Nephron (organoid): ENCODE measurements around the gene KLHDC10.
"Not testable (repeated sequence)": the region's sequence is repeated elsewhere in the genome, so short reads cannot be mapped to it uniquely, and the experiment has no call there.

Source experiments
- H3K27ac Mint-ChIP-seq, 3 experiments: 2 replicates each; pipeline ENCODE4 v1.8.0; 2020; ENCODE audit warnings: mixed read lengths in 3 of 3, mild to moderate bottlenecking in 2 of 3, moderate library complexity in 1 of 3
- H3K27me3 Mint-ChIP-seq: 2 replicates; pipeline ENCODE4 v1.8.0; 2021; ENCODE audit warnings: low read depth, mild to moderate bottlenecking, moderate library complexity, mixed read lengths
- H3K36me3 Mint-ChIP-seq: 2 replicates; pipeline ENCODE4 v1.8.0; 2020; ENCODE audit warnings: low read depth, mixed read lengths
- H3K4me1 Mint-ChIP-seq: 2 replicates; pipeline ENCODE4 v1.8.0; 2020; ENCODE audit warnings: mixed read lengths
- H3K4me3 Mint-ChIP-seq, 3 experiments: 2 replicates each; pipeline ENCODE4 v1.8.0; 2020; ENCODE audit warnings: mild to moderate bottlenecking in 3 of 3, mixed read lengths in 3 of 3, moderate library complexity in 2 of 3
- H3K9me3 Mint-ChIP-seq: 2 replicates; pipeline ENCODE4 v1.8.0; 2020; ENCODE audit warnings: mixed read lengths
- TF ChIP-seq, protein P1 (sequence below), 3 experiments: fragments of 200-600 bp; sonication (generic); IDR thresholded peaks; one replicate each; pipeline ENCODE4 v1.5.0; 2021; ENCODE audit warnings: antibody characterized with exemption in 3 of 3; ENCODE audit not compliant: unreplicated experiment in 3 of 3

The KLHDC10 gene

GRCh38 chr7:130032698-130033097 is 37.6 kb upstream of the KLHDC10 start:
- H3K9me3 Mint-ChIP-seq, result no peaks in the 10 kb centered on the region
- no peak overlapping the region for H3K27ac Mint-ChIP-seq
- H3K4me1 Mint-ChIP-seq, result no peaks in the 10 kb centered on the region
- H3K4me3 Mint-ChIP-seq, result no peak overlapping the region
- no peaks in the 10 kb centered on the region for H3K27me3 Mint-ChIP-seq
- peaks cover 54% of the 10 kb centered on the region for H3K36me3 Mint-ChIP-seq
- TF ChIP-seq, protein P1, sequence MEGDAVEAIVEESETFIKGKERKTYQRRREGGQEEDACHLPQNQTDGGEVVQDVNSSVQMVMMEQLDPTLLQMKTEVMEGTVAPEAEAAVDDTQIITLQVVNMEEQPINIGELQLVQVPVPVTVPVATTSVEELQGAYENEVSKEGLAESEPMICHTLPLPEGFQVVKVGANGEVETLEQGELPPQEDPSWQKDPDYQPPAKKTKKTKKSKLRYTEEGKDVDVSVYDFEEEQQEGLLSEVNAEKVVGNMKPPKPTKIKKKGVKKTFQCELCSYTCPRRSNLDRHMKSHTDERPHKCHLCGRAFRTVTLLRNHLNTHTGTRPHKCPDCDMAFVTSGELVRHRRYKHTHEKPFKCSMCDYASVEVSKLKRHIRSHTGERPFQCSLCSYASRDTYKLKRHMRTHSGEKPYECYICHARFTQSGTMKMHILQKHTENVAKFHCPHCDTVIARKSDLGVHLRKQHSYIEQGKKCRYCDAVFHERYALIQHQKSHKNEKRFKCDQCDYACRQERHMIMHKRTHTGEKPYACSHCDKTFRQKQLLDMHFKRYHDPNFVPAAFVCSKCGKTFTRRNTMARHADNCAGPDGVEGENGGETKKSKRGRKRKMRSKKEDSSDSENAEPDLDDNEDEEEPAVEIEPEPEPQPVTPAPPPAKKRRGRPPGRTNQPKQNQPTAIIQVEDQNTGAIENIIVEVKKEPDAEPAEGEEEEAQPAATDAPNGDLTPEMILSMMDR (IDR thresholded peaks at IDR 0.05; ENCODE audit: unreplicated experiment in 3 of 3), result no peak

- Mint-ChIP-seq H3K4me3 (no peak overlapping the region), H3K4me1 (no peaks in the 10 kb centered on the region), H3K27ac (no peak overlapping the region), H3K9me3 (no peaks in the 10 kb centered on the region), H3K36me3 (peaks cover 53% of the 10 kb centered on the region), H3K27me3 (no peaks in the 10 kb centered on the region)
- TF ChIP-seq, protein P1 (IDR thresholded peaks at IDR 0.05; ENCODE audit: unreplicated experiment in 3 of 3), result peak; percentile 28 to 45 (median 38)
Observed at GRCh38 chr7:130037703-130038102, 32.6 kb upstream of the KLHDC10 start.

DNA sequence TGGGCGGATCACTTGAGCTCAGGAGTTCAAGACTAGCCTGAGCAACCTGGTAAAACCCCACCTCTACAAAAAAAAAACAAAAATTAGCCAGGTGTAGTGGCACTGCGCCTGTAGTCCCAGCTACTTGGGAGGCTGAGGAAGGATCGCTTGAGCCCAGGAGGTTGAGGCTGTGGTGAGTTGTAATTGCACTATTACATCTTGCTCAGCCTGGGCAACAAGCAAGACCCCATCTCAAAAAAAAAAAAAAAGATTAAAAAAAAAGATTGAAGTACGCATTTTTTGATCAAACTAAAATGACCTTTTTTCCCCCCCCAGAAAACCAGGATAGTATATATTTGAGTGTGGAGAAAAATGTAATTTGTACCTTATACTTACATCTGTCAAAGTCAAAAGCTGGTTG is 29.8 kb upstream of the KLHDC10 start:
- H3K36me3 Mint-ChIP-seq, result peaks cover 65% of the 10 kb centered on the region
- H3K4me1 Mint-ChIP-seq, result no peaks in the 10 kb centered on the region
- TF ChIP-seq, protein P1 (IDR thresholded peaks at IDR 0.05; ENCODE audit: unreplicated experiment in 3 of 3), result no peak
- no peaks in the 10 kb centered on the region for H3K9me3 Mint-ChIP-seq
- H3K27ac Mint-ChIP-seq, result no peak overlapping the region
- no peak overlapping the region for H3K4me3 Mint-ChIP-seq
- H3K27me3 Mint-ChIP-seq, result no peaks in the 10 kb centered on the region

GRCh38 chr7:130047831-130048230 is 22.5 kb upstream of the KLHDC10 start:
- H3K9me3 Mint-ChIP-seq, result no peaks in the 10 kb centered on the region
- peaks cover 29% of the 10 kb centered on the region for H3K4me1 Mint-ChIP-seq
- peak overlapping the region in 1 of 3 experiments; percentile 23 for H3K4me3 Mint-ChIP-seq
- peaks cover 34% of the 10 kb centered on the region for H3K36me3 Mint-ChIP-seq
- no peaks in the 10 kb centered on the region for H3K27me3 Mint-ChIP-seq
- peak overlapping the region in 2 of 3 experiments; percentile 51 to 62 for H3K27ac Mint-ChIP-seq
- TF ChIP-seq, protein P1 (IDR thresholded peaks at IDR 0.05; ENCODE audit: unreplicated experiment in 3 of 3), result no peak

GRCh38 chr7:130048906-130049305 is 21.4 kb upstream of the KLHDC10 start:
- H3K27ac Mint-ChIP-seq, result peak overlapping the region; percentile 49 to 85 (median 79)
- TF ChIP-seq, protein P1 (IDR thresholded peaks at IDR 0.05; ENCODE audit: unreplicated experiment in 3 of 3), result no peak
- no peaks in the 10 kb centered on the region for H3K9me3 Mint-ChIP-seq
- no peaks in the 10 kb centered on the region for H3K27me3 Mint-ChIP-seq
- peaks cover 25% of the 10 kb centered on the region for H3K36me3 Mint-ChIP-seq
- peak overlapping the region; percentile 98 to 100 (median 99) for H3K4me3 Mint-ChIP-seq
- peaks cover 29% of the 10 kb centered on the region for H3K4me1 Mint-ChIP-seq

DNA sequence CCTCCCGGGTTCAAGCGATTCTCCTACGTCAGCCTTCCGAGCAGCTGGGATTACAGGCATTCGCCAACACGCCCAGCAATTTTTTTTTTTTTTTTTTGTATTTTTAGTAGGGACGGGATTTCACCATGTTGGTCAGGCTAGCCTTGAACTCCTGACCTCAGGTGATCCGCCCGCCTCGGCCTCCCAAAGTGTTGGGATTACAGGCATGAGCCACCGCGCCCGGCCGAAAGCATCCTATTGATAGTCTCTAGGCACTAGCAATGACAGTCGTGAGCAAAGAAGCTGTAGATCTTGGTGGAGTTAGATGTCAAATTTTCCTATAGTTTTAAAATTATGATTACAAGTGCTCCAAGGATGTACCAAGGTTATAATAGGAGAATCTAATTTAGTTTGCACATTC is 18.1 kb upstream of the KLHDC10 start:
- H3K4me1 Mint-ChIP-seq, result peaks cover 29% of the 10 kb centered on the region
- H3K36me3 Mint-ChIP-seq, H3K27me3 Mint-ChIP-seq, H3K27ac Mint-ChIP-seq, H3K9me3 Mint-ChIP-seq: not testable (repeated sequence)
- peak overlapping the region in 2 of 3 experiments; percentile 38 to 47 for H3K4me3 Mint-ChIP-seq

DNA sequence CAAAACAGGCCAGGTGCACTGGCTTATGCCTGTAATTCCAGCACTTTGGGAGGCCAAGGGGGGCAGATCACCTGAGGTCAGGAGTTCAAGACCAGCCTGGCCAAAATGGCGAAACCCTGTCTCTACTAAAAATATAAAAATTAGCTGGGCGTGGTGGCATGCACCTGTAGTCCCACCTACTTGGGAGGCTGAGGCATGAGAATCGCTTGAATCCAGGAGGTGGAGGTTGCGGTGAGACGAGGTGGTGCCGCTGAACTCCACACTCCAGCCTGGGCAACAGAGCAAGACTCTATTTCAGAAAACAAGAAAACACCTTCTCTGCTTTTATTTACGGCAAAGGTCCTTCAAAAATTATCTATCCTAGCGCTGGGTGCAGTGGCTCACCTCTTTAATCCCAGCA is 15.1 kb upstream of the KLHDC10 start:
- H3K9me3 Mint-ChIP-seq, H3K36me3 Mint-ChIP-seq, H3K27ac Mint-ChIP-seq, H3K27me3 Mint-ChIP-seq, H3K4me3 Mint-ChIP-seq: not testable (repeated sequence)
- H3K4me1 Mint-ChIP-seq, result peaks cover 11% of the 10 kb centered on the region
